PFSK-1 (cell line): Measurements from ENCODE around the gene APBB2.

Source experiments
- FOXP2 ChIP-seq: optimal IDR thresholded peaks from 2 replicates; pipeline ENCODE3; 2011; ENCODE audit warnings: borderline replicate concordance, control low read depth, inconsistent platforms; ENCODE audit not compliant: insufficient read depth; ENCODE audit errors: extremely low read length, extremely low read depth
- POLR2AphosphoS5 ChIP-seq: IDR thresholded peaks from 2 replicates; pipeline ENCODE4 v1.6.1; 2012; ENCODE audit warnings: low read depth, mild to moderate bottlenecking, control low read depth, low read length, moderate library complexity

DNA sequence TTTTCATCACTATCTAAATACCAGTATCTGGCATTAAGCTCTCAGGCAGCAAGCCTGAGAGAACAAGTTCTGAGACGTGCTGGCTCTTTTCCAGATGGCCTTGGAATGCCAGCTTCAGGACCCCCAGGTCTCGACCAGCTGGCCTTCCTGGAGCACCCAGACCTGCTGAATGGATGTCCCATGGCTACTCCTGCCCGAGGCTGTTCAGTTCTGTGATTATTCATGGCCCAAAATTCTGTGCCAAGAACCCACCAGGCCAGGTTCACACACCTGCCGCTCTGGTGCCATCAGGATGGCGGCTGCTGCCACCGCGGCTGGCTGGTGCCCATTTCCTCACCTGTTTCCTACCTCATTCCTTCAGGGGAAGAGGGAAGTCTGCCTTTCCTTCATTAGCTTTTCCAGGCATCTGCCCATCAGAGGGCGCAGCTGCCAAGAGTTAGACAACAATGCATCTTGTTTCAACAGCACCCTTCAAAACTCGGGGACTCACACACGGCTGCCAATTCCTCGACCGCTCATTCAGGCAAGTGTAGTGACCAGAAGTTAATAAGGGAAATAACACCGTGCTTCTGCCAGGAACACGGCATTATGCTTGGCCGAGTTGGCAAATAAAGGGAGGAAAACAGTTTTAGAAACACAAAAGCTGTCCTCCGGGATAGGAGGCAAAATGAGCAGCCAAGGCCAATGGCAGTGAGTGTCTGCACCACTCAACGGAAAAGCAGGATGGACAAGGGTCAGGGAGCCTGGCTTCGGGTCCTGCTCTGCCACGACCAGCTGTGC, 290.8 kb downstream of the APBB2 start:
- no peak for TF ChIP-seq FOXP2
- no peak for TF ChIP-seq POLR2AphosphoS5
